Activated T-cell treated with anti-CD3 and anti-CD28 coated beads for 24 hours (primary cell): ENCODE results near the gene IPO4.
A peak's percentile ranks its signal among the peaks of the same experiment; 100 is the strongest.
"Not testable (repeated sequence)": the region's sequence is repeated elsewhere in the genome, so short reads cannot be mapped to it uniquely, and the experiment has no call there.

Source experiments
- DNase-seq: peaks from one replicate; pipeline ENCODE4 v3.0.0-alpha.2; 2020; ENCODE audit warnings: low read depth

The IPO4 gene, protein sequence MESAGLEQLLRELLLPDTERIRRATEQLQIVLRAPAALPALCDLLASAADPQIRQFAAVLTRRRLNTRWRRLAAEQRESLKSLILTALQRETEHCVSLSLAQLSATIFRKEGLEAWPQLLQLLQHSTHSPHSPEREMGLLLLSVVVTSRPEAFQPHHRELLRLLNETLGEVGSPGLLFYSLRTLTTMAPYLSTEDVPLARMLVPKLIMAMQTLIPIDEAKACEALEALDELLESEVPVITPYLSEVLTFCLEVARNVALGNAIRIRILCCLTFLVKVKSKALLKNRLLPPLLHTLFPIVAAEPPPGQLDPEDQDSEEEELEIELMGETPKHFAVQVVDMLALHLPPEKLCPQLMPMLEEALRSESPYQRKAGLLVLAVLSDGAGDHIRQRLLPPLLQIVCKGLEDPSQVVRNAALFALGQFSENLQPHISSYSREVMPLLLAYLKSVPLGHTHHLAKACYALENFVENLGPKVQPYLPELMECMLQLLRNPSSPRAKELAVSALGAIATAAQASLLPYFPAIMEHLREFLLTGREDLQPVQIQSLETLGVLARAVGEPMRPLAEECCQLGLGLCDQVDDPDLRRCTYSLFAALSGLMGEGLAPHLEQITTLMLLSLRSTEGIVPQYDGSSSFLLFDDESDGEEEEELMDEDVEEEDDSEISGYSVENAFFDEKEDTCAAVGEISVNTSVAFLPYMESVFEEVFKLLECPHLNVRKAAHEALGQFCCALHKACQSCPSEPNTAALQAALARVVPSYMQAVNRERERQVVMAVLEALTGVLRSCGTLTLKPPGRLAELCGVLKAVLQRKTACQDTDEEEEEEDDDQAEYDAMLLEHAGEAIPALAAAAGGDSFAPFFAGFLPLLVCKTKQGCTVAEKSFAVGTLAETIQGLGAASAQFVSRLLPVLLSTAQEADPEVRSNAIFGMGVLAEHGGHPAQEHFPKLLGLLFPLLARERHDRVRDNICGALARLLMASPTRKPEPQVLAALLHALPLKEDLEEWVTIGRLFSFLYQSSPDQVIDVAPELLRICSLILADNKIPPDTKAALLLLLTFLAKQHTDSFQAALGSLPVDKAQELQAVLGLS

DNA sequence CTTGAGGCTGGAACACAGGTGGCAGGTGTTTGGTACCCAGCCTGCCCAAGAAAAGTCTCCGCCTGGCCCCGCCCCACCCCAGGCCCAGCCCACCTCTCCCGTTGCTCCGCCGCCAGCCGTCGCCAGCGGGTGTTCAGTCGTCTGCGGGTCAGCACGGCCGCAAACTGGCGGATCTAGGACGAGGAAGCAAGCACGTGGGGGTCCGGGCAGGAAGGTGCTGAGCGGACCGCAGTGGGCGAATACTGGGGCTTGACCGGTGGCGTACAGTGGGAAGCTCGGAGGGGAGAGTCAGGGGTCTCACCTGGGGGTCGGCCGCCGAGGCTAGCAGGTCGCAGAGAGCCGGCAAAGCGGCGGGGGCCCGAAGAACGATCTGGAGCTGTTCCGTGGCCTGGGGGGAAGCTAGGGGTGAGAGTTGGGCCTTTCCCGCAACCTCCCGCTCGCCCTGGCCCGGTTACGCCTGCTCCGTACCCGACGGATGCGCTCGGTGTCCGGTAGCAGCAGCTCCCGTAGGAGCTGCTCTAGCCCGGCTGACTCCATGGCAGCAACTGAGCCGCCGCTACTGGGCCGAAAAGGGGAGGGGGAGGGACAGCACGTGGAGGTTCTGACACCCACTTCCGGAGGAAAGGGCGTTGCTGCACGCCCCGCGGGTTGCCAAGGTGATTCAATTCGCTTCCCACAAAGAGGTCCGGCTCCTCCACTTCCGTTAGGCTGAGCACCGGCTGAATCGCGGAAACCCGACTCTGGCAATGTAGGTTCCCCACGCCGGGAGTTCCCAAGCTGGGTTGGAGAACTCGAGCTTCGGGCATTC is at the start of gene IPO4:
TSS of gene IPO4 (minus strand) at position 566 of the 808 bp plus-strand sequence. CDS start at position 537, 29 bp downstream.
- peak; percentile 94 for DNase-seq

DNA sequence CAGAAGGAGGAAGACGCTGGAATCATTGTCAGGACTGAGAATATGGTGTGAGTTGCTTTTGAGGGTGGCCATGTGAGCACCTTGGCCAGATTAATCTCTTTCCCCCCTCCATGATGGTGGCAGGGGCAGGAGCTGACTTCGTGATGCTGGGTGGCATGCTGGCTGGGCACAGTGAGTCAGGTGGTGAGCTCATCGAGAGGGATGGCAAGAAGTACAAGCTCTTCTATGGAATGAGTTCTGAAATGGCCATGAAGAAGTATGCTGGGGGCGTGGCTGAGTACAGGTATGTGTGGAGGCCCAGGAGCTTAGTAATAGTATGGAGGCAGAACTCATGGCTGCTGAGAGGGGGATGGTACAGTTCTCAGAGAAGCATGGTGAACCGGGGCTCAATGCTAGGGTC is 49.5 kb upstream of the IPO4 start:
- DNase-seq, result no peak

DNA sequence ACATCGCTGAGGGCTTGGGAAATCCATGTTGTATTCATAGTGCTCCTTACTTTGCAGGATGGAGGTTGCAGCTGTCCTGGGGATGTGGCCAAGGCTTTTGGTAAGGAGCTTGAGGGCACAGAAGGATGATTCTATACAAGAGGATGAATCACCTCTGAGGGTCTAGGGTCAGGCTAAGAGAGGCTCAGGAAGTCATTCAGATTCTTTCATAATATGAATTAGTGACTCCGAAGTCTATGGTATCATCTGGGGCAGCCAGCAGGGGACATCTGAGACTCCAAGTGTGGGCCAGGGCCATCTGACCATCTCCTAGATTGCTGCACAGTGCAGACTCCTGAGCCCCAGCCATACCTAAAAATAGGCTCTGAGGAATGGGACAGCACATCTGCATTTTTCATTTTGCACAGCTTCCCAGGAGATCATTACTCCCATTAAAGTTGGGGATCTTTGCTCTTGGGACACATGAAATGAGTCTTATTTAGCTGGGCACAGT is 48.9 kb upstream of the IPO4 start:
- no peak for DNase-seq

DNA sequence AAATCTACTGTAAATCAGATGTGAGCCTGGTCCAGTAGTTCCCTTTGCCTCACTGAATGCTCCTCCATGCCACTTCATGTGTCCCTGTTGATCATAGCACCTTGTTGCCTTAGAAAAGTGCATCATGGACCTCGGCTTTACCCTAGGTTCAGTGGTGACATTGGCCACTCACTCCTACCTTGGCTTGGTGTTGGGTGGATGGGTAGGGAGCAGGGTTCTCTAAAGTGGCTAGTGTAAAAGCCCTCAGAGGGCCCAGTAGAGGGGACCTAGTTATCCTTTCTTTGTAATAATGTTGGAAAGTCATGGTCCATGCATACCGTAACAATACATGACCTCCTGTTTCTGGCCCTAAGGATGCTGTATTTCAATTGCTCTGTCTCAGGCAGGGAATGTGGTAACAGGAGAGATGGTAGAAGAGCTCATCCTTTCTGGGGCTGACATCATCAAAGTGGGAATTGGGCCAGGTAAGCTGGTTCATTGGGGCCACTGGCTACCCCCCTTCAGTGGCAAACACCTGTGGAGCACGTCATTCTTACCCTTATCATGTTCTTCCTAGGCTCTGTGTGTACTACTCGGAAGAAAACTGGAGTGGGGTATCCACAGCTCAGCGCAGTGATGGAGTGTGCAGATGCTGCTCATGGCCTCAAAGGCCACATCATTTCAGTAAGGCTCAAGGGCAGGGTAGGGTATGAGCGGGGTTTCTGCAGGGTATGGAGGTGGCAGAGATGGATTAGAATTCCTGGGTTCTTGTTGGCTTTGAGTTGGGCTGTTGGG is 48.3 kb upstream of the IPO4 start:
- no peak for DNase-seq

DNA sequence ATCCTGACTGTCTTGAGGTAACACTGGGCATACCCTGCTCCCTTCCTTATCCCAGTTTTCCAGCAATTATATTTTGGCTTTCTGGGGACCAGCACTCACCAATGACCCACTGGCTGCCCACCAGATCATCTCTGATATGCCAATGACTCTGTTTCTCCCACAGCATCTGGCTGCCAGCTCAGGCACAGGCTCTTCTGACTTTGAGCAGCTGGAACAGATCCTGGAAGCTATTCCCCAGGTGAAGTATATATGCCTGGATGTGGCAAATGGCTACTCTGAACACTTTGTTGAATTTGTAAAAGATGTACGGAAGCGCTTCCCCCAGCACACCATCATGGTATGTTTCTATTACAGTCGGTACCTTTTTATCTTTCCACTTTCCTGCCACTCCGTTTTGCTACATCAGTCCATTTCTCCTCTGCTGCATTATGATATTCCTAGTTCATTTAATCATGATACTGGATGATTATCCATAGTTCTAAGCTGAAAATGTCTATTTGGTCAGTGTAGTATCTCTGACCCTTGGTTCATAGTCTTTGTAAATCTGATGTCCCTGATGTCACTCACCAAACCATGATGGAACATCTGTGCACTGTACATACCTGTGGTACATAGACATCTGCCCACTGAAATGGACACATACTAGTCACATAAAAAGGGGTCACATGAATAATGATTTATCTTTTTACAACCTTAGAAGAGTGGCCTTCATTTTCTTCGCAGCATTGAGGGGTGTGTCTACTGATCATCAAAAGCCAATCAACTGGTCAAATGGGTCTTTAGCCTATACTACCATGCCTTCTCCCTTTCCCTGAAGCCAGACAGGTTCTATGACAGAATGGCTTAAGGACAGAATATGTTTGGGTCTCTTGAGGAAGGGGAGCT is 47.4 kb upstream of the IPO4 start:
- DNase-seq, result no peak

DNA sequence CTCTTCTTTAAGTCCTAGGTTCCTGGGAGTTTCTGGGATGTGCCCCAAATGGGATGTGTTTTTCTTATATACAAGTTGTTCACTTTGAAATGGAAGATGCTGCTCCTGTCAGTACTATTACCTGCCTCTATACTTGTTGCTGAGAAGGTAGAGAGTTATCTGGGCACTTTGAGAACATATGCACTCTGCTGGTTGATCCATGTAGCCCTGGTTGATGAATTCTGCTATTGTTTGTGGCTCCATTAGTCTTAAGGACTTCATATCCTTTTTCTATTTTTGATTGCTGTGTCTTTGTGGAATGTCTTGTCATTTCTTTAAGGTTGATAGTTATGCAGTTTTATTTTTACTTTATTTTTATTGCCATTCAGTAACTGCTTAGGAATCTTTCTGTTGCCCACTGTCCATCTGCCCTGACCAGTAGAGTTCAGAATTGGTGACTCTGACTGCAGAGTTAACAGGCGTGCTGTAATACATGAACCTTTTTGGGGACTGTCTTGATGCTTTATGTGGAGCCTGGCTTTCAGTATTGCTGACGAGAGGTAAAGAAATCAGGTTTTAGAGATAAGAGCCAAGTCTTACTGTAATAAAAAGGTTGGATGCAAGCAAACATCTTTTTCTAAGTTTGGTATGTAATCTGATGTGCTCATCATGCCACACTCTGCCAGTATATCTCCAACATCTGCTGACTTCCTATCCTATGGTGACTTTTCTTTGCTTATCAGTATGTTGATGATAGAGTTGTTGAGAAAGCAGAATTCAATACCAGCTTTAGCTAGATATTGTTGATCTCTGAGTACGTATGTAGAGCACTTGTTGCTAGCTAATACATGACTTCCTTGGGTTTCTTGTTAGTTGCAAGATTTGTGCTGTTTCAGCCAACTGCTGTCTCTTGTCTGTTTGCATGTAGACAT is 45.7 kb upstream of the IPO4 start:
- DNase-seq, result no peak

DNA sequence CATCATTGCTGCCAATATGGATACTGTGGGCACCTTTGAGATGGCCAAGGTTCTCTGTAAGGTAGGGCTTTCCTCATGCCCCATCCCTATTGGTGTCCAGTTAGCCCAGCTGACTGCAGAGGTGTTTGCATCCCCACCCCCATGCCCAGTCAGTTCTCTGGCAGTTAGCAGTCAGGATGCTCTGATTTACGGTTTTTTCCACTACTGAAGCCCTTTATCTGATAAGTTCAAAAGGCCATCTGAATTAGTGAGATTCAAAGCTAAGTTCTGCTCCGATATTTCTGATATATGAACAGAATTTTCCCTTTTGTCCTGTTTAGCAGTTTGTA is 44.9 kb upstream of the IPO4 start:
- DNase-seq, result no peak

DNA sequence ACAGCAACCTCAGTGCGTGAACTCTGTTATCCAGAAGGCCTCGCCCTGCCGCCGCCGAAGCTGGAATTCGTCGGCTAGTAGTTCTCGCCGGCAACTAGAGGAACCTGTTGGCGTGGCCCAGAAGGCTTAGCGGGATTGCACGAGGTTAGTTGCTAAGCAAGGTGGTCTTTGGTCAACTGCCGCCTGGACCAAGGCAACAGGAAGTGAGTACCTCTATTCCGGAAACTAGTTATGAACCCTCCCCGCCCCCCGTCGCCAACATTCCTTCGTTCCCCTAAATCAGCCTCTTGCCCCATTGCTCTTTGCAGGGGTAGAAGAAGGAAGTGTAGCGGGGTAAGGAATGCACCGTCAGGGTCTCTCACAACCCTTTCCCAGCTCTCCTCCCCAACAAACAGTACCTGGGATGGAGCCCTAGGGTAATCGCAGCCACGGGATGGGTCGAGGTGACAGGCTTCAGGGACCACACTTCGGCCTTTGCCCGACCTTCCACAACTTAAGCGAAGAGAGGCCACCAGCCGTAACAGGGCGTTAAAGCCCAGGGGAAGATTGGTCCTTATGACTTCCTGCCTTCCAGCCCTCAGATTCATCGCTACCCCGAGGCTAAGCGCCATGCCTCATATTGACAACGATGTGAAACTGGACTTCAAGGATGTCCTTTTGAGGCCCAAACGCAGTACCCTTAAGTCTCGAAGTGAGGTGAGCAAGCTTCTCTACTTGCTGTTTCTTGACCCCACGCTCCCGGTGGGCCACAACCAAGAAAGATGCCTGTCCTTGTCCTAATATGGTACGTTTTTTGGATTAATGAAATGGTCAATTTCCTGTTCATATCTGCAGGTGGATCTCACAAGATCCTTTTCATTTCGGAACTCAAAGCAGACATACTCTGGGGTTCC is 44.3 kb upstream of the IPO4 start, which contains the start of gene GMPR2:
TSS of gene GMPR2 (plus strand) at position 285 of the 893 bp plus-strand sequence. CDS start at position 610, 325 bp downstream.
- no peak for DNase-seq

DNA sequence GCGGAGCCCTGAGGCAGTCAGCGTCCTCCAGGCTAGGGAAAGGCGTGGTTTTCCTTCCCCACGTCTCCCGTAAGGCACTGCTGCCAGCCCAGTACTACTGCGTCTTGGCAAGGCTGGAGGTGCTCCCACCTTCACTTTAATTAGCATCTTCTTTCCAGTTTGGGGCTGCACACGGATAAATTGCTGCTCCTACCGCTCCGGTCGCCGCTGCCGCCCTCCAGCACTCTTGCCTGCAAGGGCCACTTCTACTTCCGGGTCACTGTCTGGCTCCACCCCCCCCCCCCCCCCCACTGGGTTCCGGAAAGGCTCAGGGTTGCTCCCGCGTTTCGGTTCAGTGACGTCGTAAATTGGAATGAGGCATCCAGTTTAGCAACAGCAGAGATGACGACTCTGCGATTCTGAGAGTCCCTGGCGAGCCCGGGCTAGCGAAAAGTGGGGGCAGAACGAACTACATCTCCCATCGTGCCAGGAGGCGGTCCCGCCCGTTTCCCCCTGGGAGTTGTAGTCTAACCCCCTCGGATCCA is 43.6 kb upstream of the IPO4 start, which contains the start of gene NEDD8:
TSS of gene NEDD8 (minus strand) at position 247 of the 524 bp plus-strand sequence. CDS start at position 147, 100 bp downstream.
- peak; percentile 91 for DNase-seq

DNA sequence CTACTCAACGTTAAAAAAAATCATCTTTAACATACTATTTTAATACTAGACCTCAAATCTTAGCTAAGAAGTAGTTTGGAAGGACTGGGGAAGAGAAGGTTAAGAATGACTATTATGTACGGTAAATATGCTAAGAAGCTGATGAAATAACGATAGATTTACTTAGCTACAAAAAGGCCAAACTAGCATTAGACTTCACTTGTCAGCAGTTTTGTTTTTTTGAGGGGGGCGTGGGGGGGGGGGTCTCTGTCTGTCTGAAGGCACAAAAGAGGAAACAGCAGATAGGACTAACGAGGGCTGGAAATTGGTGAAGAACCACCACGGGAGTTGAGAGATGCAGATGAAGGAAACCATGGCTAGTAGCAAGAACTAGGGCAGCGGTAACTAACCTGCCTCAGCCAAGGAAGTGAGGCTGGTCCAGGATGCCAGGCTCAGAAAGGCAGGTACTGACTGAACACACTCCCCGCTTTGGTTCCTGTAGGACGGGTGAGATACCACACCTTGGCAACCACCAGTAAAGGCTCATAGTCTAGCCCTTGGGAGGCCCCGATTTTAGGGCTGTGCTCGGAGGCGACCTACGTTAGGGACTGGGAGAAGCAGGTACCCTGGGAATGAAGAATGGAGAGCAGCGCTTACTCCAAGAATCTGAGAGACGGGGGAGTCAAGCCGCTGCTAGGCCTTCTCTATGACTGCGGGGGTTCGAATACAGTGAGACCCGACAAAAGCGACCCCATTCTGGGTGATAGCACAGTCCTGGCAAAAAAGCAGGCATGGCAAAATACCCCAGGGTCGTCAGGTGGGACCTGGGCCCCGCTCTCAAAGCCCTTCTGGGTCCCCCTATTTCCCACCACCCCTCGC is 42.9 kb upstream of the IPO4 start:
- DNase-seq, result no peak

DNA sequence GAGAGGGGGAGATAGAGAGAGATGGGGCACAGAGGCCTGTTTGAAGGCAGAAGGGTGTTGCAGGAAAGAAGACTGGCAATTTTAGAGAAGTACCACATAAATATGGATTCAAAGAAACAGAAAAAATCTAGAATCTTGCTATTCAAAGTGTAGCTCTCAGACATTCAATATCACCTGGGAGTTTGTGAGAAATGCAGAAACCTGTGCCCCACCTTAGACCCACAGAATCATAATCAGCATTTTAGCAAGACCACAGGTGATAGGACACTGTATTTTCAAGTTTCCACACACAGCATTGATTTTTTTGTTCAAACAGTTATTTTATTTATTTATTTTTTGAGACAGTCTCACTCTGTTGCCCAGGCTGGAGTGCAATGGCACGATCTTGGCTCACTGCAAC is 40.3 kb upstream of the IPO4 start:
- DNase-seq, result no peak

DNA sequence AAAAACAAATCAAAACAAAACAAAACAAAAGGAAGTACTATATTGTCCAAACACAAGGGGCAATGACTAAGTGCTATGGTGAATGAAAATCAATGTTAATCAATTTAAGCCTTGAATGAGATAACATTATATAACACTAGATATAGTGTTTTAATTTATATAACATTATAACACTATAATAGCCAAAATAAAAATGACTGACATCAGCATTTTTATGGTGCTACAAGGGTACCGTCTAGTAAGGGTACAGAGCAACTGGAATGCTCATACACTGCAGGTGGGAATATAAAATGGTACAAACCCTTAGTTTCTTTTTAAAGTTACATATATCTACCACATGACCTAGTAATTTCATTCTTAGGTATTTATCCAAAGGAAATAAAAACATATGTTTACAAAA is 37.9 kb upstream of the IPO4 start:
- no peak for DNase-seq

DNA sequence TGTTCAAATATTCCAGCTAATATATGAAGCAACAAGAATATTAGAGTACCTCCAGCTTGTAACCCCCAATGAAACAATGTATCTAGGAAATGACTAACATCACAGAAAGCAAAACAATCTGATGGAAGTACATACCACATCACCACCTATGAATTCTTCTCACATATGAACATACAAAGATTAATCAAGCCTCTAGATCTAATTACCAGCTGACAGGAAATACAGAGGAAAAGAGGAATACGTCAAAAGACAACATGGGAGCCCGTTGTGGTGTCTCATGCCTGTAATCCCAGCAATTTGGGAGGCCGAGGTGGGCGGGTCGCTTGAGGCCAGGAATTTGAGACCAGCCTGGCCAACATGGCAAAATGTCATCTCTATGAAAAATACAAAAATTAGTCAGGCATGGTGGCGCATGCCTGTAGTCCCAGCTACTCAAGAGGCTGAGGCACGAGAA is 36.0 kb upstream of the IPO4 start:
- DNase-seq, result no peak

DNA sequence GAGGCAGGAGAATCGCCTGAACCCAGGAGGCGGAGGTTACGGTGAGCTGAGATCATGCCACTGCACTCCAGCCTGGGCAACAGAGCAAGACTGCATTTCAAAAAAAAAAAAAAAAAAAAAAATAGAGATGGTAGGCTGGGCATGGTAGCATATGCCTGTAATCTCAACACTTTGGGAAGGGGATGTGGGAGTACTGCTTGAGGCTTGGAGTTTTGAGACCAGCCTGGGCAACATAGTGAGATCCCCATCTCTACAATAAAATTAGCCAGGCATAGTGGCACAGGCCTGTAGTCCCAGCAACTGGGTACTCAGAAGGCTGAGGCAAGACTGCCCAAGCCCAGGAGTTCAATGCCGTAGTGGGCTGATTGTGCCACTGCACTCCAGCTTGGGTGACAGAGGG is 34.4 kb upstream of the IPO4 start:
- not testable (repeated sequence) for DNase-seq

DNA sequence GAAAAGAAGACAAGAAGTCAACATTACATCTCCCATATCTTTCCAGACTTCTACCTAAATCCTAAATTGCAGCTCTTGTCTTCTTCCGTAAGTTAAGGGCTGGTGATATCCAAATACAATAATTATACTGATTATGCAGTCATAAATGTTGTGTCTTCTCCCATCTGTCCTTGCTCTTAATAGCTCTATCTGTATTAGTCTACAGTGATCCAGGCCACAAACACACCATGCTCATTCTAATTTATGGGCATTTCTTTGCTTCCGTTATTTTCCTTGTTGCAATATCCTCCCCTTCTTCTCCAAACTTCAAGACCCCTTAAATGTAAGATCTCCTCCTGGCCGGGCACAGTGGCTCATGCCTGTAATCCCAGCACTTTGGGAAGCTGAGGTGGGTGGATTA is 30.9 kb upstream of the IPO4 start:
- DNase-seq, result no peak

DNA sequence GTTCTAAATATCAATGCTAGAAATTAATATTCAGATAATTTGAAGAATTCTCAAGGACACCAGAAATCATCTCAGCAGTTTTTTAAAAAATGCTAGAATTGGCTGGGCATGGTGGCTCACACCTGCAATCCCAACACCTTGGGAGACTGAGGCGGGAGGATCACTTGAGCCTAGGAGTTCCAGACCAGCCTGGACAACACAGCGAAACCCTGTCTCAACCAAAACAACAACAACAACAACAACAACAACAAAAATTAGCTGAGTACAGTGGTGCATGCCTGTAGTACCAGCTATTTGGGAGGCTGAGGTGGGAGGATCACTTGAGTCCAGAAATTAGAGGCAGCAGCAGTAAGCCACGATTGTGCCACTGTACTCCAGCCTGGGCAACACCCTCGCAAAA is 30.5 kb upstream of the IPO4 start:
- DNase-seq, result no peak
